Measurements from ENCODE around the gene NOS3.

NOS3 gene

GRCh38 chr7:150979713-150980390 is 11.0 kb upstream of the NOS3 start:
- Histone ChIP-seq H3K9ac (ENCODE audit: low read length in 5 of 5) (no peak overlapping the region), H3K27me3 (ENCODE audit: control insufficient read depth in 5 of 5, insufficient read depth in 4 of 5, low read length in 5 of 5) (peaks cover 43 to 58% (median 51%) of the 10 kb centered on the region in 5 donors), H3K27ac (ENCODE audit: low read depth, low read length) (no peak overlapping the region), H3K4me3 (ENCODE audit: low read depth in 1 of 5, low read length in 5 of 5) (no peak overlapping the region), H3K36me3 (ENCODE audit: control insufficient read depth in 5 of 5, insufficient read depth in 5 of 5, low read length in 5 of 5) (no peaks in the 10 kb centered on the region), H3K9me3 (ENCODE audit: control insufficient read depth in 5 of 5, low read length in 5 of 5) (no peaks in the 10 kb centered on the region), H3K4me1 (ENCODE audit: control insufficient read depth in 5 of 5, insufficient read depth in 5 of 5, low read length in 5 of 5) (peaks cover 0 to 28% (median 13%) of the 10 kb centered on the region in 5 donors)

- Histone ChIP-seq H3K4me3 (ENCODE audit: low read depth in 1 of 5, low read length in 5 of 5) (no peak overlapping the region), H3K4me1 (ENCODE audit: control insufficient read depth in 5 of 5, insufficient read depth in 5 of 5, low read length in 5 of 5) (peaks cover 0 to 23% (median 12%) of the 10 kb centered on the region in 5 donors), H3K27me3 (ENCODE audit: control insufficient read depth in 5 of 5, insufficient read depth in 4 of 5, low read length in 5 of 5) (peaks cover 35 to 52% (median 45%) of the 10 kb centered on the region in 5 donors), H3K9me3 (ENCODE audit: control insufficient read depth in 5 of 5, low read length in 5 of 5) (no peaks in the 10 kb centered on the region), H3K36me3 (ENCODE audit: control insufficient read depth in 5 of 5, insufficient read depth in 5 of 5, low read length in 5 of 5) (no peaks in the 10 kb centered on the region), H3K9ac (ENCODE audit: low read length in 5 of 5) (no peak overlapping the region), H3K27ac (ENCODE audit: low read depth, low read length) (no peak overlapping the region)
Observed at GRCh38 chr7:150980663-150981062, 10.2 kb upstream of the NOS3 start.

GRCh38 chr7:150981644-150982043 is 9.2 kb upstream of the NOS3 start:
- H3K27ac ChIP-seq (ENCODE audit: low read depth, low read length), result no peak overlapping the region
- H3K27me3 ChIP-seq (ENCODE audit: control insufficient read depth in 5 of 5, insufficient read depth in 4 of 5, low read length in 5 of 5), result peaks cover 27 to 43% (median 37%) of the 10 kb centered on the region in 5 donors
- no peaks in the 10 kb centered on the region for H3K36me3 ChIP-seq (ENCODE audit: control insufficient read depth in 5 of 5, insufficient read depth in 5 of 5, low read length in 5 of 5)
- H3K9me3 ChIP-seq (ENCODE audit: control insufficient read depth in 5 of 5, low read length in 5 of 5), result no peaks in the 10 kb centered on the region
- H3K4me3 ChIP-seq (ENCODE audit: low read depth in 1 of 5, low read length in 5 of 5), result no peak overlapping the region
- no peak overlapping the region for H3K9ac ChIP-seq (ENCODE audit: low read length in 5 of 5)
- peaks cover 0 to 30% (median 12%) of the 10 kb centered on the region in 5 donors for H3K4me1 ChIP-seq (ENCODE audit: control insufficient read depth in 5 of 5, insufficient read depth in 5 of 5, low read length in 5 of 5)

GRCh38 chr7:150982351-150982750 is 8.5 kb upstream of the NOS3 start:
- Histone ChIP-seq H3K9ac (ENCODE audit: low read length in 5 of 5) (no peak overlapping the region), H3K9me3 (ENCODE audit: control insufficient read depth in 5 of 5, low read length in 5 of 5) (no peaks in the 10 kb centered on the region), H3K4me3 (ENCODE audit: low read depth in 1 of 5, low read length in 5 of 5) (no peak overlapping the region), H3K27ac (ENCODE audit: low read depth, low read length) (no peak overlapping the region), H3K27me3 (ENCODE audit: control insufficient read depth in 5 of 5, insufficient read depth in 4 of 5, low read length in 5 of 5) (peaks cover 20 to 36% (median 31%) of the 10 kb centered on the region in 5 donors), H3K4me1 (ENCODE audit: control insufficient read depth in 5 of 5, insufficient read depth in 5 of 5, low read length in 5 of 5) (peaks cover 0 to 26% (median 12%) of the 10 kb centered on the region in 5 donors), H3K36me3 (ENCODE audit: control insufficient read depth in 5 of 5, insufficient read depth in 5 of 5, low read length in 5 of 5) (no peaks in the 10 kb centered on the region)

GRCh38 chr7:150983893-150984368 is 6.9 kb upstream of the NOS3 start:
- no peak overlapping the region for H3K9ac ChIP-seq (ENCODE audit: low read length in 5 of 5)
- no peaks in the 10 kb centered on the region for H3K9me3 ChIP-seq (ENCODE audit: control insufficient read depth in 5 of 5, low read length in 5 of 5)
- peaks cover 0 to 29% (median 15%) of the 10 kb centered on the region in 5 donors for H3K4me1 ChIP-seq (ENCODE audit: control insufficient read depth in 5 of 5, insufficient read depth in 5 of 5, low read length in 5 of 5)
- H3K4me3 ChIP-seq (ENCODE audit: low read depth in 1 of 5, low read length in 5 of 5), result no peak overlapping the region
- H3K27me3 ChIP-seq (ENCODE audit: control insufficient read depth in 5 of 5, insufficient read depth in 4 of 5, low read length in 5 of 5), result peaks cover 16 to 31% (median 25%) of the 10 kb centered on the region in 5 donors
- no peaks in the 10 kb centered on the region for H3K36me3 ChIP-seq (ENCODE audit: control insufficient read depth in 5 of 5, insufficient read depth in 5 of 5, low read length in 5 of 5)
- H3K27ac ChIP-seq (ENCODE audit: low read depth, low read length), result no peak overlapping the region

- no peak overlapping the region for H3K9ac ChIP-seq (ENCODE audit: low read length in 5 of 5)
Observed at GRCh38 chr7:150986099-150986512, 4.7 kb upstream of the NOS3 start.

GRCh38 chr7:150986556-150986955 is 4.3 kb upstream of the NOS3 start:
- Histone ChIP-seq H3K4me1 (ENCODE audit: control insufficient read depth in 5 of 5, insufficient read depth in 5 of 5, low read length in 5 of 5) (peaks cover 2 to 36% (median 26%) of the 10 kb centered on the region in 5 donors), H3K27ac (ENCODE audit: low read depth, low read length) (no peak overlapping the region), H3K9ac (ENCODE audit: low read length in 5 of 5) (no peak overlapping the region), H3K4me3 (ENCODE audit: low read depth in 1 of 5, low read length in 5 of 5) (no peak overlapping the region), H3K27me3 (ENCODE audit: control insufficient read depth in 5 of 5, insufficient read depth in 4 of 5, low read length in 5 of 5) (peaks cover 2 to 7% (median 3%) of the 10 kb centered on the region in 5 donors), H3K9me3 (ENCODE audit: control insufficient read depth in 5 of 5, low read length in 5 of 5) (peaks cover 0 to 15% (median 0%) of the 10 kb centered on the region in 5 donors), H3K36me3 (ENCODE audit: control insufficient read depth in 5 of 5, insufficient read depth in 5 of 5, low read length in 5 of 5) (no peaks in the 10 kb centered on the region)

More at GRCh38 chr7:150986099-150986512, 4.7 kb upstream of the NOS3 start:
- peaks cover 0 to 12% (median 0%) of the 10 kb centered on the region in 5 donors for H3K9me3 ChIP-seq (ENCODE audit: control insufficient read depth in 5 of 5, low read length in 5 of 5)
- H3K27me3 ChIP-seq (ENCODE audit: control insufficient read depth in 5 of 5, insufficient read depth in 4 of 5, low read length in 5 of 5), result peaks cover 2 to 11% (median 3%) of the 10 kb centered on the region in 5 donors
- H3K4me3 ChIP-seq (ENCODE audit: low read depth in 1 of 5, low read length in 5 of 5), result no peak overlapping the region
- H3K27ac ChIP-seq (ENCODE audit: low read depth, low read length), result no peak overlapping the region
- no peaks in the 10 kb centered on the region for H3K36me3 ChIP-seq (ENCODE audit: control insufficient read depth in 5 of 5, insufficient read depth in 5 of 5, low read length in 5 of 5)
- H3K4me1 ChIP-seq (ENCODE audit: control insufficient read depth in 5 of 5, insufficient read depth in 5 of 5, low read length in 5 of 5), result peaks cover 2 to 36% (median 26%) of the 10 kb centered on the region in 5 donors

- peaks cover 0 to 7% (median 3%) of the 10 kb centered on the region in 5 donors for H3K27me3 ChIP-seq (ENCODE audit: control insufficient read depth in 5 of 5, insufficient read depth in 4 of 5, low read length in 5 of 5)
- H3K27ac ChIP-seq (ENCODE audit: low read depth, low read length), result peak overlapping the region; percentile 69
- H3K9me3 ChIP-seq (ENCODE audit: control insufficient read depth in 5 of 5, low read length in 5 of 5), result peaks cover 0 to 15% (median 0%) of the 10 kb centered on the region in 5 donors
- H3K36me3 ChIP-seq (ENCODE audit: control insufficient read depth in 5 of 5, insufficient read depth in 5 of 5, low read length in 5 of 5), result no peaks in the 10 kb centered on the region
- peak overlapping the region in 4 of 5 donors; percentile 22 to 34 (median 27) for H3K4me3 ChIP-seq (ENCODE audit: low read depth in 1 of 5, low read length in 5 of 5)
- H3K4me1 ChIP-seq (ENCODE audit: control insufficient read depth in 5 of 5, insufficient read depth in 5 of 5, low read length in 5 of 5), result peaks cover 2 to 37% (median 20%) of the 10 kb centered on the region in 5 donors
- peak overlapping the region in 3 of 5 donors; percentile 32 to 53 (median 37) for H3K9ac ChIP-seq (ENCODE audit: low read length in 5 of 5)
Observed at GRCh38 chr7:150988230-150989226, 2.3 kb upstream of the NOS3 start.

- H3K9me3 ChIP-seq (ENCODE audit: control insufficient read depth in 5 of 5, low read length in 5 of 5), result peaks cover 0 to 15% (median 0%) of the 10 kb centered on the region in 5 donors
- peaks cover 0 to 7% (median 3%) of the 10 kb centered on the region in 5 donors for H3K27me3 ChIP-seq (ENCODE audit: control insufficient read depth in 5 of 5, insufficient read depth in 4 of 5, low read length in 5 of 5)
- peaks cover 2 to 46% (median 27%) of the 10 kb centered on the region in 5 donors for H3K4me1 ChIP-seq (ENCODE audit: control insufficient read depth in 5 of 5, insufficient read depth in 5 of 5, low read length in 5 of 5)
- H3K27ac ChIP-seq (ENCODE audit: low read depth, low read length), result peak overlapping the region; percentile 69
- no peaks in the 10 kb centered on the region for H3K36me3 ChIP-seq (ENCODE audit: control insufficient read depth in 5 of 5, insufficient read depth in 5 of 5, low read length in 5 of 5)
- peak overlapping the region in 3 of 5 donors; percentile 14 to 53 (median 37) for H3K9ac ChIP-seq (ENCODE audit: low read length in 5 of 5)
- H3K4me3 ChIP-seq (ENCODE audit: low read depth in 1 of 5, low read length in 5 of 5), result peak overlapping the region in 2 of 5 donors; percentile 0 to 22
Observed at GRCh38 chr7:150989456-150989855, 1.4 kb upstream of the NOS3 start.
